Activated T-helper 1 cell treated with anti-CD3 and anti-CD28 coated beads, Interleukin-12 subunit alpha, Interleukin-12 subunit beta, Interleukin-2, Interleukin-4 antibody, amounts not matched to agents 30 ng/mL and 10 ng/mL and 1 ng/mL, durations not matched to agents 14 hours and 24 hours and 36 hours (primary cell): Measurements from ENCODE around the gene MSI2. TPM values are rescaled to one million over a fixed set of nuclear protein-coding genes. Genes with fewer than 3 reads are reported as not detected.

Experiments
- DNase-seq: peaks from one replicate; pipeline ENCODE4 v3.0.0; 2021; ENCODE audit warnings: low spot score
- H3K27ac Mint-ChIP-seq: one replicate; pipeline ENCODE4 v1.8.0; 2021; ENCODE audit warnings: mild to moderate bottlenecking, mixed read lengths
- H3K27me3 Mint-ChIP-seq: one replicate; pipeline ENCODE4 v1.8.0; 2022; ENCODE audit warnings: mild to moderate bottlenecking, moderate library complexity, mixed read lengths; ENCODE audit not compliant: insufficient read depth
- H3K36me3 Mint-ChIP-seq: one replicate; pipeline ENCODE4 v1.8.0; 2021; ENCODE audit warnings: low read depth, mixed read lengths
- H3K4me1 Mint-ChIP-seq: one replicate; pipeline ENCODE4 v1.8.0; 2021; ENCODE audit warnings: low read depth, mixed read lengths
- H3K4me3 Mint-ChIP-seq: one replicate; pipeline ENCODE4 v1.8.0; 2021; ENCODE audit warnings: mild to moderate bottlenecking, moderate library complexity, mixed read lengths
- H3K9me3 Mint-ChIP-seq: one replicate; pipeline ENCODE4 v1.8.0; 2021; ENCODE audit warnings: mixed read lengths
- intact Hi-C: fragments of 100-400 bp; cut with micrococcal nuclease; formaldehyde crosslinking; loops from one replicate; pipeline ENCODE4 v1.15.1; 2024
- total RNA-seq: library from RNA; stranded (reverse); gene quantifications from 2 replicates; pipeline ENCODE4 v1.2.3, GENCODE V29; 2022

The MSI2 gene
- total RNA-seq, 1 donor from 2014 or later: 278 TPM

DNA sequence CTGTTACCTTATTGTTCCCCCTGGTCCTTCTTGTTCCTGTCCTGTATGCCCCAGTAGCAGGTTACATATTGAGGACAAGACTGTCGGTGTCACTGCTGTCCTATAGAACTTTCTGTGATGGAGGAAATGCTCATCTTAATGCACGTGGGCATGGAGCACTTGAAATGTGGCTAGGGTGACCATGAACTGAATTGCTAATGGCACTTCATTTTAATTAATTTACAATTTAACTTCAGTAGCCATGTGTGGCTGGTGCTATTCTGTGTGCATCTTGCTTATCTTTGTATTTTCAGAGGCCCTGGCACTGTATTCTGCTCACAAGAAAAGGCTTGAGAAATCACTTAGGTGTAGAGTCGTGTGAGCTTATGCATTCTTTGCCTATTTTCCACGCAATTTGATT lies 125.2 kb downstream of the MSI2 start:
- no peaks in the 10 kb centered on the region for H3K27me3 Mint-ChIP-seq
- no peak overlapping the region for H3K4me3 Mint-ChIP-seq
- no peak for DNase-seq
- H3K27ac Mint-ChIP-seq: no peak overlapping the region
- intact Hi-C loops: no loop called here
- H3K4me1 Mint-ChIP-seq: peaks cover 24% of the 10 kb centered on the region
- peaks cover 36% of the 10 kb centered on the region for H3K36me3 Mint-ChIP-seq
- H3K9me3 Mint-ChIP-seq: peaks cover 16% of the 10 kb centered on the region

DNA sequence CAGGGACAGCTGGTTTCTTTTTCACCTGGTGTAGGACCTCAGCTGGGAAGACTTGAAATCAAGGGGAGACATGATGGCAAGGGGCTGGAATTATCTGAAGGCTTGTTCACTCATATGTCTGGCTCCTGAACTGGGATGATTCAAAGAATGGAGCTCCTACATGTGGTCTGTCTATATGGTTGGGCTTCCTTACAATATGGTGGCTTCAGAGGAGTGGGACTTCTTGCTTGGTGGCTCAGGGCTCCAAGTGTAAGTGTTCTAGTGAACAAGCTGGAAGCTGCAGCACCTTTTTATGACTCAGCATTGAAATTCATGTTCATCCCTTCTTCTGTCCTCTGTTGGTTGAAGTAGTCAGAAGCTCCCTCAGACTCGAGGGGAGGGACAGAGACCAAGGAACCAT lies 127.9 kb downstream of the MSI2 start:
- Mint-ChIP-seq H3K9me3 (peaks cover 34% of the 10 kb centered on the region), H3K36me3 (peaks cover 47% of the 10 kb centered on the region), H3K4me1 (peaks cover 19% of the 10 kb centered on the region), H3K27me3 (no peaks in the 10 kb centered on the region), H3K4me3 (no peak overlapping the region), H3K27ac (no peak overlapping the region)
- intact Hi-C loops: no loop called here
- DNase-seq: no peak

DNA sequence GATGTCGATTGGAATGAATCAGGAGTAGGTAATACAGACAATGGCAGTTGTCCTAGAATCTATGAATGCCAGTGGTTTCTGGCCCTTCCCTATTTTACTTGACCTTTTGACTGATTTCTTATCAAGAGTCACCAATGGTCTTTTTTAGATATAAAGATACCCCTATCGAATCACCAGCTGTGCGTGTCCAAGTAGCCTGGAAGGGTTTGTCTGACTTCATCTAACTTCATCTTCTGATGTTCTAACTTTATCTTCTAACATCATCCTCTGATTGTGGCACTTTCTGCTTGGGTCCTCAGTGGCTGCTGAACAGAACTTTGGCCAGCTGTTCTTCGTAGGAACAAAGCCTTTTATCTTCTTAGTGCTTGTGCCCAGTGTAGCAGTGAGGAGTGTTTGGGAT lies 129.7 kb downstream of the MSI2 start:
- peaks cover 58% of the 10 kb centered on the region for H3K36me3 Mint-ChIP-seq
- DNase-seq: no peak
- H3K9me3 Mint-ChIP-seq: peaks cover 34% of the 10 kb centered on the region
- intact Hi-C loops: no loop called here
- no peak overlapping the region for H3K27ac Mint-ChIP-seq
- no peak overlapping the region for H3K4me3 Mint-ChIP-seq
- no peaks in the 10 kb centered on the region for H3K27me3 Mint-ChIP-seq
- H3K4me1 Mint-ChIP-seq: peaks cover 17% of the 10 kb centered on the region

DNA sequence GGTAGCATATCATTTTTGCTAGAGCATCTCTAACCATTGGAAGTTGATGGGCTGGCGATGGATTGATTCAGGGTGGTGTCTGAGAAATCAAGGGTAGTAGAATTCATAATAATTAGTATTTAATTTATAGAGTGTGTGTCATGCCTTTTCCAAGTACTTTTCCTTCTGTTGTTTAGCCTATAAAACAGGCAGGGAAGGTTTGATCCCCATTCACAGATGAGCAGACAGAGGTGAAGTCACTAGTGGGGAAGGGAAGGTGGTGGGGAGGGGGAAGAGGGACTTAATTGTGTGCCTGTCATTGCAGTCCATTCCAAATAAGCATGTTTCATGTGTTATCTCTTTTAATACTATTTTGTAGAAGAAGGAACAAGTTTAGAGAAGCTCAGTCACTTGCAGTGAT lies 131.3 kb downstream of the MSI2 start:
- Mint-ChIP-seq H3K4me1 (peaks cover 11% of the 10 kb centered on the region), H3K27me3 (no peaks in the 10 kb centered on the region), H3K27ac (no peak overlapping the region), H3K36me3 (peaks cover 53% of the 10 kb centered on the region), H3K9me3 (peaks cover 38% of the 10 kb centered on the region), H3K4me3 (no peak overlapping the region)
- DNase-seq: no peak
- intact Hi-C loops: no loop called here

DNA sequence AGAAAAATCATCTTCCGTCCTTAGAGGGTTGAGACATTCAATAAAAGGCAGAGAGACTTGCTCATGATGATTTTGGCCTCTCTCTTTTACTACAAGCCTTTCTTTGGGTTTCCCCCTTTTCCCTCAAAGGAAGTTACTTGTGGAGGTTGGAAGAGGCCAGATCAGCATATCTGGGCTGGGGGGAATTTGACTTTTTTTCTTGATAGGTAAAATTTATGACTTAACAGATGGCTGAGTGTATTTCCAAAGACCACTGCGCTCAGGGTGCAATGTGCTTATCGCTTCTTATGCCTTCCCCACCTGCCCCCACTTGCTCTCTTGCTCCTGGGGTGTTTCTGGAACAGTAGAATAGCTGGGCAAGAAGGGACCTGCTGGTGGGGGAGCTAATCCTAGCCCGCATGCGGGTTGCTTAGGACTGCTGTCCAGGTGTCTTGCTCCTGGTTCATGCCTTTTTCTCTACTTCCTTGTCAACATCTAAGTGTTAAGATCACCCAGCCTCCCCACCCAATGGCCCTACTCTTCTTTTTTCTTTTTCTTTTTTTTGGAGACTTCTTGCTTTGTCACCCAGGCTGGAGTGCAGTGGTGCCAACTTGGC lies 131.9 kb downstream of the MSI2 start:
- Mint-ChIP-seq H3K27me3 (no peaks in the 10 kb centered on the region), H3K27ac (peak overlapping the region; percentile 7), H3K9me3 (peaks cover 41% of the 10 kb centered on the region), H3K4me1 (peaks cover 11% of the 10 kb centered on the region), H3K36me3 (peaks cover 55% of the 10 kb centered on the region), H3K4me3 (no peak overlapping the region)
- no peak for DNase-seq
- intact Hi-C loops: no loop called here

DNA sequence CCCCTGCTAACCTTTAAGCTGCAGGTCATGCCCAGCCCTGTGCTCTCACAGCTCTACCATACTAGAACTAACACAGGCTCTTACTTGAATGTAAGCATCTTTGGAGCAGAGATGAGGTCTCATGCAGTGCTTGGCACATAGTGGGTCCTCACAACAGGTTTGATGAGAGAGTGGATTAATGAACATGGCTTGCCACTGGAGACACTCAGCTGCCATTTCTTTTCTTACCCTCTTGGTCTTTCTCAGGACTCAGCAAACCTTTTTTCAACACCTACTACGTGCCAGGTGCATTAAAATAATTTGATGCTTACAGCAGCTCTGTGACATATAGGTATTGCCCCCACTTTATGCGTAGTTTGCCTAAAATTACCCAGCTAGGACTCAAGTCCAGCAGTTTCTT lies 133.2 kb downstream of the MSI2 start:
- no peaks in the 10 kb centered on the region for H3K27me3 Mint-ChIP-seq
- DNase-seq: no peak
- H3K36me3 Mint-ChIP-seq: peaks cover 57% of the 10 kb centered on the region
- no peak overlapping the region for H3K27ac Mint-ChIP-seq
- H3K4me1 Mint-ChIP-seq: peaks cover 11% of the 10 kb centered on the region
- H3K4me3 Mint-ChIP-seq: no peak overlapping the region
- H3K9me3 Mint-ChIP-seq: peaks cover 43% of the 10 kb centered on the region
- intact Hi-C loops: no loop called here

DNA sequence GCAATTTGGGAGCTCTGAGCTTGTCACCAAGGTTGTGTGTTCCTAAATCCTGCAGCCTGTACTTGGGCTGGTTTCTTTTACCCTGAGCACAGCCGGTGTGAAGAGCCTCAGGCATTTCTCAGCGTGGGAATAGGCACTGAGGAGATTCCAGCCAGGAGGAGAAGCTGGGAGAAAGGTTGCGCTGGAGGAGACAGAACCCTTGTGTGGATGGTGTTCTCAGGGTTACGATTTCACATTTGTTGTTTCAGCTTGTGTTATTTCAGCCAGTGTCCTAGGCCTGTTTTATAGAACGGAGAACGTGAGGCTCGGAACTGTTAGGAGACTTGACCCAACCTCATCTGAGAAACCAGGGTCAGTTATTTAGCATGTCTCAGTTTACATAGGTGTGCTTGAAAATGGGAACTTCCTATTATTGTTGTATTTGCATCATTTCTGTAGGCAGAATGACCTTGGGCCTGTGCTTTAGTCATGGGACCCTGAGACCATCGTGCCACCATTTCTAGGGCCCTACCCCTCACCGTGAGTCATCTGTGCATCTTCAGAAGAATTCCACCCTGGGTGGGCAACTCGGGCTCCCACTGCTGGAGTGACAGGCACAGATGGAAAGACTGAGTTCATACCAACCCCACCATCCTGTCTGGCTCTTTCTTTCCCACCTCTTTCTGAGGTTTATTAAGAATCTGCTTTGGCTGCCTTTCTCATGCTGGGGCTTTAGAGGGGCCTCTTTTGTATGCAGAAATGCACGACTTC lies 134.9 kb downstream of the MSI2 start:
- intact Hi-C loops: no loop called here
- Mint-ChIP-seq H3K9me3 (peaks cover 33% of the 10 kb centered on the region), H3K4me3 (no peak overlapping the region), H3K27ac (no peak overlapping the region), H3K27me3 (no peaks in the 10 kb centered on the region), H3K36me3 (peaks cover 47% of the 10 kb centered on the region), H3K4me1 (peaks cover 28% of the 10 kb centered on the region)
- no peak for DNase-seq

DNA sequence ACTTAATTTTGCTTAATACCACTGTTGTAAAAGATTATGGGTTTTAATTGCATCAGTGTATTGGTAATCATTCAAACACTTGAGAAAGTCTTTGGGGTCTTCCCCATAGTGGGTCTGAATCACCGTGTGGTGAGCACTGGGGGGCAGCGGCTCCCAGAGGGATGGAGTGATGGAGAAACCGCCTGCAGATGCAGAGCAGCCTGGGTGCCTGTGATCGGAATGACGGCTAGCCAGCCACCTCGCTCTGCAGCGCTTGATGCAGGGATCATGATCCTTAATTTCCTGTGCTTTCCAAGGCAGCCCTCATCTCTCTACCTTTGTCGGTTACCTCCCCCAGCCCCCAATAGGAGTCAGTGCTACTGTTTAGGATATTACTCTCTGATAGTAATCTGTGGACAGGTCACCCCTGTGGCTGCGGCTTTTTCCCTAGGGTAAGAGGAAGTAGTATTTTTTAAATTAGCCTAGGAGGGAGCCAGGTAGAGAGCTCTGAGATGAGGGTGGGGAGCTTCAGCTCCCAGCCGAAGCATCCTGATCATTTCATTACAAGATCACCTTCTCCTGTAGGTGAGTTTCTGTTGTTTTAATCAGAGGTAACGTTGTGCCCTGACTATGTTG lies 135.6 kb downstream of the MSI2 start:
- Mint-ChIP-seq H3K4me1 (peaks cover 28% of the 10 kb centered on the region), H3K4me3 (no peak overlapping the region), H3K36me3 (peaks cover 43% of the 10 kb centered on the region), H3K27ac (no peak overlapping the region), H3K27me3 (no peaks in the 10 kb centered on the region), H3K9me3 (peaks cover 26% of the 10 kb centered on the region)
- no peak for DNase-seq
- intact Hi-C loops: no loop called here

DNA sequence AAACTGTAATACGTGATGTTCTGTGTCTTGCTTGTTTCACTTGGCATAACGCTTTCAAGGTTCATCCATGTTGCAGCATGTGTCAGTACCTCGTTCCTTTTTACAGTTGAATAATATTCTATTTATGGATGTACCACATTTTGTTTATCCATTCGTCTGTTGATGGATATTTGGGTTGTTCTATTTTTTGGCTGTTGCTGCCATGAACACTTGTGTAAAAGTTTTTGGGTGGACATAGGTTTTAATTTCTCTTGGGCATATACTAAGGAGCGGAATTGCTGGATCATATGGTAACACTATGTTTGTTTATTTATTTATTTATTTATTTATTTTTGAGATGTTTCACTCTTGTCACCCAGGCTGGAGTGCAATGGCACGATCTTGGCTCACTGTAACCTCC lies 137.0 kb downstream of the MSI2 start:
- Mint-ChIP-seq H3K27ac (no peak overlapping the region), H3K36me3 (peaks cover 37% of the 10 kb centered on the region), H3K9me3 (peaks cover 13% of the 10 kb centered on the region), H3K4me1 (peaks cover 28% of the 10 kb centered on the region), H3K27me3 (no peaks in the 10 kb centered on the region), H3K4me3 (no peak overlapping the region)
- intact Hi-C loops: no loop called here
- no peak for DNase-seq

DNA sequence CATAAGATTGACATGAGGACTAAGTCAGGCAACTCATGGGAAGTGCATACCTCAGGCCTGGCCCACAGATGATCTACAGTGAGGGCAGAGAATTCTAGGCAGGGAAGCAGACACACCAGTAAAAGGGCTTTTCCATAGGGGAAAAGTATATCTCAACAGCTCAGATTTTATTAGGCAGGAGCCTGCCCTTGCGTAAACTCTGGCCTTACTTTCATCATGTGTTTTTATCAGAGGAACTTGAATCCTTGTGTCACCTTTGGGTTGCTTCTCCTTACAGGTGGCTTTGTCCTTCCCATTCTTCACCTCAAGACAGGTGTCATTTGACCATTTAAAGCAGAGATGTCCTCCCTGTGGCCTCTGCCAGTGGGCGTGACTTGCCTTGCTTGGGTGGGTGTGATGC lies 138.1 kb downstream of the MSI2 start:
- no peaks in the 10 kb centered on the region for H3K27me3 Mint-ChIP-seq
- no peak overlapping the region for H3K27ac Mint-ChIP-seq
- peaks cover 13% of the 10 kb centered on the region for H3K9me3 Mint-ChIP-seq
- H3K4me1 Mint-ChIP-seq: peaks cover 30% of the 10 kb centered on the region
- no peak for DNase-seq
- H3K36me3 Mint-ChIP-seq: peaks cover 34% of the 10 kb centered on the region
- no peak overlapping the region for H3K4me3 Mint-ChIP-seq
- intact Hi-C loops: no loop called here

DNA sequence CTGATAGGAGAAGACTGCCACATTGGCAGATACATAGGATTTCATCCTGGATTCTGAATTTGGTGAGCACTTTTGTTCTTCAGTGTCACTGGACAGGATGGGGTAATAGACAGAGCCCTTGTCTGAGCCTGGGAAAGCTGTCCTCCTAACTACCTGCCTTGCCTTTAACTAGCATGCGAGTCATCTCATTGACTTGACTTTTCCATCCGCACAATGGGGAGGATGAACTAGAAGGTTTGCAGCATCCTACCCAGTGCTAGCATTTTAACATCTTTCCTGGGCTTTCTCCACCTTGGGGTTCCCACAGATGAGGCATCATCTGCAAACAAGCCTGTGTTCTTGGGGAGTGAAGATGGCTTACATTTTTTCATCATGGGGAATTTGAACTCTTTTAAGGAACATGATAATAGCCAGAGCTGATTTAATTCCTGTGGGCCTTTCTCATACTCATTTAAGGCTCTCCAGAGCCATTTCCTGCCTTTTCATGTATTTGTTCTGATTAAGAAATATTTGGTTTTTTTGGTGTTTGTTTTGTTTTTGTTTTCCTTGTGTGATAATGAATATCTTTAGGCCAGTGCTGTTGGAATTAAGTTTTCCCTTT lies 139.5 kb downstream of the MSI2 start:
- Mint-ChIP-seq H3K9me3 (peaks cover 13% of the 10 kb centered on the region), H3K4me3 (no peak overlapping the region), H3K27me3 (no peaks in the 10 kb centered on the region), H3K4me1 (peaks cover 32% of the 10 kb centered on the region), H3K27ac (no peak overlapping the region), H3K36me3 (peaks cover 29% of the 10 kb centered on the region)
- intact Hi-C loops: no loop called here
- no peak for DNase-seq

DNA sequence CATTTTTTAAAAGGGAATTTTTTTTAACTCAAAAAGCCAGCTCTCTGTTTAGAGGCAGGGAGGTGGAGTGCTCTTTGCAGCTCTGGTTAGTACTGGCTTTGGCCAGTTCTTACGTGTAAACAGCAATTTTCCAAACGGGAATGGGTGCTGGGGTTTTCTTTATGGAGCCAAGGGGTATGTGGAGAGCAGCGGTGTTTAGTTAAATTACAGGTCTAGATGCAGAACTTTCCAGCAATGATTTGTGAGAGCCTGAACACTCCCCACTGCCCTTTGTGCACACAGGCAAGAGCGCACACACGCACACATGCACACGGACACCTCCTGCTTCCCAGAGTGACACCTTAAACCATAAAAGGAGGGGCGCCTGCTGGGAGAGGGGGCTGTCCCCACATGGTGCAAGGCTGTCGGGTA lies 140.2 kb downstream of the MSI2 start:
- peaks cover 28% of the 10 kb centered on the region for H3K36me3 Mint-ChIP-seq

DNA sequence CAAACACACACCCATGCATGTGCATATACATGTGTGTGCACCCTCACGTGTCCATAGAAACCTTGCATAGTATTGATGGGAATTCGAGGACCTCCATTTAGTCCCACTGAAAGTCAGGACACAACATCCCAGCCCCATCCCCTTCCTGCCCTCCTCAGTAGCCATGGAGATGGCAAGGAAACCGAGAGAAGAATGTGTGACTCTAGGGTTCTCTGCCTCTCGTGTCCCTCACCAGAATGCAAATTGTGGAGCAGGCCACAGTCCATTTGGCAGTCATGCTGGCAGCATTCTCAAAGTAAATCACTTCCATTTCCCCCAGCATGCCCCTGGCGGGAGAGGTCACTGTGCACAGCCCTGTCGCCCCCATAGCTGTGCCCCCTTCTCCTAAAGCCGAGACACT lies 141.1 kb downstream of the MSI2 start:
- Mint-ChIP-seq H3K36me3 (peaks cover 26% of the 10 kb centered on the region), H3K9me3 (peaks cover 11% of the 10 kb centered on the region), H3K27me3 (no peaks in the 10 kb centered on the region), H3K4me3 (no peak overlapping the region), H3K27ac (no peak overlapping the region), H3K4me1 (peaks cover 30% of the 10 kb centered on the region)
- no peak for DNase-seq
- intact Hi-C loops: no loop called here

More for the DNA sequence above, 140.2 kb downstream of the MSI2 start:
- intact Hi-C loops: no loop called here
- H3K27me3 Mint-ChIP-seq: no peaks in the 10 kb centered on the region
- H3K4me3 Mint-ChIP-seq: no peak overlapping the region
- peaks cover 30% of the 10 kb centered on the region for H3K4me1 Mint-ChIP-seq
- H3K27ac Mint-ChIP-seq: no peak overlapping the region
- no peak for DNase-seq
- peaks cover 13% of the 10 kb centered on the region for H3K9me3 Mint-ChIP-seq
